Skeletal muscle tissue (tissue), 4 donors: ENCODE results near the gene CFAP61. TPM values are rescaled to one million over a fixed set of nuclear protein-coding genes. Genes with fewer than 3 reads are reported as not detected.

ENCODE experiments used
- H3K27ac ChIP-seq: one replicate; pipeline ENCODE4 v1.7.0; 2013; ENCODE audit warnings: mild to moderate bottlenecking, low read depth, low read length, inconsistent platforms
- H3K27me3 ChIP-seq, 3 donors: one replicate each; pipeline ENCODE4 v1.7.0; 2013; ENCODE audit warnings: low read length in 3 of 3; ENCODE audit not compliant: control insufficient read depth in 3 of 3, insufficient read depth in 3 of 3
- H3K36me3 ChIP-seq, 3 donors: one replicate each; pipeline ENCODE4 v1.7.0; 2013; ENCODE audit warnings: low read length in 3 of 3; ENCODE audit not compliant: control insufficient read depth in 3 of 3, insufficient read depth in 3 of 3
- H3K4me1 ChIP-seq, 3 donors: one replicate each; pipeline ENCODE4 v1.7.0; 2013; ENCODE audit warnings: low read length in 3 of 3, mild to moderate bottlenecking in 3 of 3; ENCODE audit not compliant: control insufficient read depth in 3 of 3, insufficient read depth in 3 of 3
- H3K4me3 ChIP-seq, 3 donors: one replicate each; pipeline ENCODE4 v1.7.0; 2013; ENCODE audit warnings: low read length in 3 of 3
- H3K9ac ChIP-seq, 3 donors: one replicate each; pipeline ENCODE4 v1.7.0; 2013; ENCODE audit warnings: low read length in 3 of 3, mild to moderate bottlenecking in 3 of 3, moderate library complexity in 2 of 3, low read depth in 1 of 3
- H3K9me3 ChIP-seq, 3 donors: one replicate each; pipeline ENCODE4 v1.7.0; 2013; ENCODE audit warnings: low read length in 3 of 3; ENCODE audit not compliant: control insufficient read depth in 3 of 3
- total RNA-seq: library from RNA; depleted of rRNA; stranded (reverse); fragments of >200 nt; gene quantifications from one replicate; pipeline ENCODE4 v1.2.3, GENCODE V29; 2014
- donor health status: Osteomylitis.

The CFAP61 gene
- total RNA-seq, 1 donor from 2014 or later, result 1.0 TPM

DNA sequence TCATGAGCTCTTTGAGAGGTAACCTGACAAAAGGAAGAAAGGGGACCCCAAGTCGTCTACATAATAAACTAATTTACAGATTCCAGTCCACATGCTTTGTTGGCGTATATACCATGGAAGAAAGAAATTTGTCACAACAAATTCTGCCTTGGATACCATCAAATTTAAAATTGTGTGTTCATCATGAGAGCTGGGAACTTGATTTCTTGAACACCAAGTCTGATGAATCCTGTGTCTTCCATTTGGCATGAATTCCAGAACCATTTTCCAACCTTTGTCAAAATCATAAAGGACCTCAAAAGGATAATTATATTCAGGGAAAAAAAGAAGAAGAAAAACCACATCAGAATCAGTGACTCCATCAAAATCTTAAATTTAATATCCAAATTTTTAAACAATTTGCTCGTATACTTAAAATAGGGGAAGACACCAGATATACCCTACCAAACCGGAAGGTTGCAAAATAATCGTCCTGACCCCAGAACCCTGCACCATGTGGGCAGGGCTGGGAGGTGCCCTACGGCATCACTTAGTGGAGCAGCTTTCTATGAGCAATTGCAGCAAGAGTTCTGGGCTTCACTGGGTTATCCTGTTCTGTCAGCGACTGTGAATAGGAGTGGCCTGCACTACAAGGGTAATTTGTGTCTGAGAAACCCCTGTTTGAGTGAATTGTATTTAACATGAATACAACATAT, 241.5 kb downstream of the CFAP61 start:
- H3K36me3 ChIP-seq, result peaks cover 0 to 8% (median 8%) of the 10 kb centered on the region in 3 donors
- H3K4me1 ChIP-seq, result no peaks in the 10 kb centered on the region
- no peaks in the 10 kb centered on the region for H3K27me3 ChIP-seq
- no peak overlapping the region for H3K9ac ChIP-seq
- H3K9me3 ChIP-seq, result no peaks in the 10 kb centered on the region
- H3K4me3 ChIP-seq, result no peak overlapping the region
- H3K27ac ChIP-seq, result no peak overlapping the region

DNA sequence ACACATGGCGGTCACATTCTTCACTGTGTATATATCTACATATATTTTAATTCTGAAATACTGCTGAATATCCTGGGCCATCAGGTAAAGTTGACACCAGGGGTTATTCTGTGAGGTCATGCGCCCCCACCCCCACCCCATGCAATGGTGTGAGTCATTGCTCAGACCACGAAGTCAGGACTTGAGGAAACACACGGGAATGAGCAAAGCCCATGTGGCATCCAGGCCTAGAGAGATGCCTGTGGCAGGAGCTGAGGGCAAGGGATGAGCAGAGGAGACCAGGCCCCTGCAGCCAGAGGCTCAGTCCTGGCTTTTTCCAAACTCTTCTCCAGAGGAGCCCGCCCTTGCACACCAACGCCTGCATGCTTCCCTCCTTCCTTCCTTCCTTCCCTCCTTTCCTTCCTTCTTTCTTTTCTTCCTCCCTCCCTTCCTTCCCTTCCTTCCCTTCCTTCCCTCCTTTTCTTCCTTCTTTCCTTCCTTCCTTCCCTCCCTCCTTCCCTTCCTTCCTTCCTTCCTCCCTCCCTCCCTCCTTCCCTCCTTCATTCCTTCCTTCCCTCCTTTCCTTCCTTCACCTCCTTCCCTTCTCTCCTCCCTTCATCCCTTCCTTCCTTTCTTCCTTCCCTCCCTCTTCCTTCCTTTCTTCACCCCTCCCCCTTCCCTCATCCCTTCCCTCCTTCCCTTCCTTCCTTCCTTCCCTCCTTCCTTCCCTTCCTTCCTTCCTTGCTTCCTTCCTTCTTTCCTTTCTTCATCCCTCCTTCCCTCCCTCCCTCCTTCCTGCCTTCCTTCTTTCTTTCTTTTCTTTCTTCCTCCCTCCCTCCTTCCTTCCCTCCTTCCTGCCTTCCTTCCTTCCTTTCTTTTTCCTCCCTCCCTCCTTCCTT, 243.5 kb downstream of the CFAP61 start:
- Histone ChIP-seq H3K9me3 (no peaks in the 10 kb centered on the region), H3K4me1 (no peaks in the 10 kb centered on the region), H3K27ac (no peak overlapping the region), H3K4me3 (no peak overlapping the region), H3K36me3 (peaks cover 0 to 8% (median 8%) of the 10 kb centered on the region in 3 donors), H3K27me3 (no peaks in the 10 kb centered on the region), H3K9ac (no peak overlapping the region)

DNA sequence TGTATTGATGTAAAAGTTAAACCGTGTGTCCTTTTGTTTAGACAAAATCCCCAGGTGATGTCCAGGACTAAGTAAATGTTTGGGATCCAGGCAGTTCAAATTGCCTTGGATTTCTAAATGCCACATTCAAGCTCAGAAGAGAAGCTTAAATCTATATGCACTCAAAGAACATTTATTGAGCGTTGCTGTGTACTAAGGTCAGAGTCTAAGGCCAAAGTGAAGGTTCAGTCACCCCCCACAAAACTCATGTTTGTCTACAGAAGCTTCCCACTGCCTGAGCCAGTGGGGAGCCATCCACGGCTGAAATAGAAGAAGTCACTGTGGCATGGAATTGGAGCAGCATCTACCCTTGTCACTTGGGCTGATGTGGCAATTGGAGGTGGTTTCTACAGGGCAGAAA, 244.8 kb downstream of the CFAP61 start:
- no peaks in the 10 kb centered on the region for H3K27me3 ChIP-seq
- H3K36me3 ChIP-seq, result peaks cover 0 to 6% (median 0%) of the 10 kb centered on the region in 3 donors
- no peak overlapping the region for H3K27ac ChIP-seq
- H3K4me3 ChIP-seq, result no peak overlapping the region
- no peak overlapping the region for H3K9ac ChIP-seq
- H3K4me1 ChIP-seq, result no peaks in the 10 kb centered on the region
- H3K9me3 ChIP-seq, result no peaks in the 10 kb centered on the region

GRCh38 chr20:20297752-20298151, 245.4 kb downstream of the CFAP61 start:
- Histone ChIP-seq H3K36me3 (peaks cover 0 to 6% (median 0%) of the 10 kb centered on the region in 3 donors), H3K4me1 (no peaks in the 10 kb centered on the region), H3K27ac (no peak overlapping the region), H3K9ac (no peak overlapping the region), H3K9me3 (no peaks in the 10 kb centered on the region), H3K27me3 (no peaks in the 10 kb centered on the region), H3K4me3 (no peak overlapping the region)

GRCh38 chr20:20299904-20300303, 247.6 kb downstream of the CFAP61 start:
- no peak overlapping the region for H3K27ac ChIP-seq
- H3K9ac ChIP-seq, result no peak overlapping the region
- no peak overlapping the region for H3K4me3 ChIP-seq
- no peaks in the 10 kb centered on the region for H3K4me1 ChIP-seq
- no peaks in the 10 kb centered on the region for H3K9me3 ChIP-seq
- no peaks in the 10 kb centered on the region for H3K27me3 ChIP-seq
- peaks cover 0 to 6% (median 0%) of the 10 kb centered on the region in 3 donors for H3K36me3 ChIP-seq

DNA sequence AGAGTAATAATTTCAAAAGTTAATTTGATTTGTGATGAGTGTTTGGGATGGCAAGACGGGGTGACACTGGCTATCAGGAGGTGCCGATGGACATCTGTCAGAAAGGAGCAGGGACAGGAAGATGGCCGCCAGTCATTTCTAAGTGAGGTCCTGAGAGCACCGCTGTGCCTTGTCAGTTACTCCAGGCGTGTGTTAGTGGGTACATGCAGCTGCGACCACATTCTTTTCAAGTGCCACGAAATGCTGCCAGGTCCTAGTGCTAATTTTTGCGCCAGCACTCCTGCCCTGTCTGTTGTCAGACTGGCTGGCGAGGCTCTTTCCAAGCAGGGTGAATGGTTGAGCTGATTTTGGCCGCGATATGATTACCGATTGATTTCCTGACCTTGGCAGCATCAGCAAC, 251.0 kb downstream of the CFAP61 start:
- Histone ChIP-seq H3K4me1 (no peaks in the 10 kb centered on the region), H3K9ac (no peak overlapping the region), H3K4me3 (no peak overlapping the region), H3K27ac (no peak overlapping the region), H3K9me3 (no peaks in the 10 kb centered on the region), H3K27me3 (no peaks in the 10 kb centered on the region), H3K36me3 (peaks cover 0 to 4% (median 0%) of the 10 kb centered on the region in 3 donors)

GRCh38 chr20:20303742-20304141, 251.4 kb downstream of the CFAP61 start:
- peaks cover 0 to 2% (median 0%) of the 10 kb centered on the region in 3 donors for H3K36me3 ChIP-seq
- no peaks in the 10 kb centered on the region for H3K27me3 ChIP-seq
- no peaks in the 10 kb centered on the region for H3K9me3 ChIP-seq
- H3K4me1 ChIP-seq, result no peaks in the 10 kb centered on the region
- no peak overlapping the region for H3K4me3 ChIP-seq
- no peak overlapping the region for H3K27ac ChIP-seq
- no peak overlapping the region for H3K9ac ChIP-seq

- Histone ChIP-seq H3K27me3 (no peaks in the 10 kb centered on the region), H3K9me3 (no peaks in the 10 kb centered on the region), H3K4me1 (no peaks in the 10 kb centered on the region), H3K27ac (no peak overlapping the region), H3K36me3 (no peaks in the 10 kb centered on the region), H3K4me3 (no peak overlapping the region), H3K9ac (no peak overlapping the region)
Observed at GRCh38 chr20:20304942-20305341, 252.6 kb downstream of the CFAP61 start.

DNA sequence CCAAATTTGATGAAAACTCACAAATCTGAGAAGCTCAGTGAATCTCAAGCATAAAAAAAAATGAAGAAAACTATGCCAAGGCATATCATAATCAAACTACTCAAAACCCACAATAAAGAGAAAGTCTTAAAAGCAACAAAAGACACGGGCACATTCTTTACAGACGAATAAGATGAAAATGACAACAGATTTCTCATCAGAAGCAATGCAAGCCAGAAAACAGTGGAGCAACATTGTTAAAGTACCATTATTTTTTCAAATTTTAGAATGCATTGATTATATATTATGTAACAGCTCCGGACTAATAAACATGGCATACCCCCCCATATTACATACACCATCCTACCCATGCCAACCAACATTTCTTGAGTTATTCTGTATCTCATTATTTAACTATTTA, 260.2 kb downstream of the CFAP61 start:
- Histone ChIP-seq H3K27me3 (peaks cover 0 to 2% (median 0%) of the 10 kb centered on the region in 3 donors), H3K9me3 (peaks cover 0 to 3% (median 0%) of the 10 kb centered on the region in 3 donors), H3K27ac (no peak overlapping the region)

GRCh38 chr20:20317195-20317594, 264.9 kb downstream of the CFAP61 start:
- peaks cover 0 to 5% (median 3%) of the 10 kb centered on the region in 3 donors for H3K9me3 ChIP-seq
- no peak overlapping the region for H3K4me3 ChIP-seq
- H3K36me3 ChIP-seq, result no peaks in the 10 kb centered on the region
- H3K27ac ChIP-seq, result peak overlapping the region; percentile 51
- H3K9ac ChIP-seq, result peak overlapping the region in 1 of 3 donors; percentile 33
- H3K4me1 ChIP-seq, result peaks cover 3 to 14% (median 13%) of the 10 kb centered on the region in 3 donors
- no peaks in the 10 kb centered on the region for H3K27me3 ChIP-seq

More for the DNA sequence above, 260.2 kb downstream of the CFAP61 start:
- Histone ChIP-seq H3K4me1 (peaks cover 3 to 5% (median 5%) of the 10 kb centered on the region in 3 donors), H3K9ac (no peak overlapping the region), H3K4me3 (no peak overlapping the region), H3K36me3 (no peaks in the 10 kb centered on the region)
